GM12875 (cell line): ENCODE measurements around the gene KDM1A.

ENCODE experiments used
- H3K4me3 ChIP-seq: one replicate; pipeline ENCODE4 v1.5.1; 2011; ENCODE audit warnings: low read depth, low read length, control low read depth
- CTCF ChIP-seq: IDR thresholded peaks from 2 replicates; pipeline ENCODE4 v1.5.1; 2011; ENCODE audit warnings: low read depth, mild to moderate bottlenecking, control low read depth, inconsistent platforms, low read length, moderate library complexity, borderline replicate concordance; ENCODE audit not compliant: insufficient read depth

The KDM1A gene

GRCh38 chr1:23037081-23037740 lies 17.9 kb downstream of the KDM1A start:
- TF ChIP-seq CTCF, result no peak
- no peak overlapping the region for H3K4me3 ChIP-seq

- H3K4me3 ChIP-seq, result no peak overlapping the region
- no peak for TF ChIP-seq CTCF
Observed at GRCh38 chr1:23039308-23039826, 20.1 kb downstream of the KDM1A start.

- H3K4me3 ChIP-seq, result no peak overlapping the region
- TF ChIP-seq CTCF, result no peak
Observed at GRCh38 chr1:23040509-23040908, 21.2 kb downstream of the KDM1A start.

- H3K4me3 ChIP-seq, result no peak overlapping the region
- TF ChIP-seq CTCF, result no peak
Observed at GRCh38 chr1:23044035-23044434, 24.8 kb downstream of the KDM1A start.

- no peak overlapping the region for H3K4me3 ChIP-seq
- TF ChIP-seq CTCF, result no peak
Observed at GRCh38 chr1:23050201-23050600, 30.9 kb downstream of the KDM1A start.

GRCh38 chr1:23051290-23051909 lies 32.1 kb downstream of the KDM1A start:
- TF ChIP-seq CTCF, result no peak
- no peak overlapping the region for H3K4me3 ChIP-seq

GRCh38 chr1:23057301-23057700 lies 38.0 kb downstream of the KDM1A start:
- H3K4me3 ChIP-seq, result no peak overlapping the region
- no peak for TF ChIP-seq CTCF
